ENCODE results near the gene SDF4.
A peak's percentile ranks its signal among the peaks of the same experiment; 100 is the strongest.

The SDF4 gene

GRCh38 chr1:1231400-1232207 is at the start of gene SDF4:
TSS of gene SDF4 (minus strand) at chr1:1232001. CDS start at chr1:1228772, 3,229 bp downstream.
- peak; percentile 95 for DNase-seq

GRCh38 chr1:1280782-1281481 is 49.1 kb upstream of the SDF4 start:
- no peak for DNase-seq

- no peak for DNase-seq
These were observed 47.2 kb upstream of the SDF4 start for GRCh38 chr1:1279028-1279427.

- DNase-seq, result no peak
These were observed 46.8 kb upstream of the SDF4 start for GRCh38 chr1:1278620-1279019.

GRCh38 chr1:1275836-1276235 is 44.0 kb upstream of the SDF4 start:
- DNase-seq, result no peak

- DNase-seq, result no peak
These were observed 43.2 kb upstream of the SDF4 start for GRCh38 chr1:1274931-1275431.

GRCh38 chr1:1274299-1274930 is 42.6 kb upstream of the SDF4 start:
- DNase-seq, result no peak

GRCh38 chr1:1273512-1274298 is 41.9 kb upstream of the SDF4 start, which contains the start of gene UBE2J2:
TSS of gene UBE2J2 (minus strand) at chr1:1273854. CDS start at chr1:1267992, 5,862 bp downstream.
- DNase-seq, result peak; percentile 89

- no peak for DNase-seq
These were observed 41.4 kb upstream of the SDF4 start for GRCh38 chr1:1273209-1273511.

GRCh38 chr1:1272341-1273208 is 40.8 kb upstream of the SDF4 start:
- peak; percentile 10 for DNase-seq

- no peak for DNase-seq
These were observed 39.0 kb upstream of the SDF4 start for GRCh38 chr1:1270813-1271212.

GRCh38 chr1:1268284-1268682 is 36.5 kb upstream of the SDF4 start:
- DNase-seq, result no peak

- DNase-seq, result no peak
These were observed 35.9 kb upstream of the SDF4 start for GRCh38 chr1:1267488-1268283.

GRCh38 chr1:1264868-1265272 is 33.1 kb upstream of the SDF4 start:
- peak; percentile 15 for DNase-seq

GRCh38 chr1:1264026-1264425 is 32.2 kb upstream of the SDF4 start:
- no peak for DNase-seq

- DNase-seq, result no peak
These were observed 31.0 kb upstream of the SDF4 start for GRCh38 chr1:1262758-1263157.

- DNase-seq, result no peak
These were observed 30.3 kb upstream of the SDF4 start for GRCh38 chr1:1262071-1262470.

GRCh38 chr1:1260843-1261560 is 29.2 kb upstream of the SDF4 start:
- no peak for DNase-seq

- no peak for DNase-seq
These were observed 28.3 kb upstream of the SDF4 start for GRCh38 chr1:1259951-1260600.

- no peak for DNase-seq
These were observed 27.7 kb upstream of the SDF4 start for GRCh38 chr1:1259540-1259939.

Measured in NCI-H69 (cell line).